Kidney epithelial cell (primary cell): ENCODE data around the gene COLEC11. TPM values are rescaled to one million over a fixed set of nuclear protein-coding genes. Genes with fewer than 3 reads are reported as not detected.

ENCODE experiments used
- DNase-seq: peaks from one replicate; pipeline ENCODE4 v3.0.0-alpha.2; 2010; ENCODE audit warnings: low read depth
- H3K27me3 ChIP-seq: 2 replicates; pipeline ENCODE4 v1.6.0; 2011; ENCODE audit warnings: low read length; ENCODE audit not compliant: control insufficient read depth, insufficient read depth
- H3K36me3 ChIP-seq: 2 replicates; pipeline ENCODE4 v1.5.1; 2011; ENCODE audit warnings: low read length; ENCODE audit not compliant: control insufficient read depth, insufficient read depth
- H3K4me3 ChIP-seq: 2 replicates; pipeline ENCODE4 v1.5.1; 2011; ENCODE audit warnings: low read depth, mild to moderate bottlenecking, control low read depth, low read length
- CTCF ChIP-seq: IDR thresholded peaks from 2 replicates; pipeline ENCODE4 v1.5.1; 2011; ENCODE audit warnings: mild to moderate bottlenecking, moderate library complexity, low read length, control low read depth, inconsistent platforms; ENCODE audit not compliant: insufficient read depth, poor library complexity, severe bottlenecking
- total RNA-seq: library from RNA; depleted of rRNA; stranded (reverse); fragments of >200 nt; gene quantifications from 2 replicates; pipeline ENCODE4 v1.2.3, GENCODE V29; 2015

Gene COLEC11
- total RNA-seq, 1 donor from 2014 or later: not detected

- Histone ChIP-seq H3K36me3 (no peaks in the 10 kb centered on the region), H3K27me3 (no peaks in the 10 kb centered on the region), H3K4me3 (no peak overlapping the region)
- TF ChIP-seq CTCF: no peak
- no peak for DNase-seq
These were observed 47.8 kb downstream of the COLEC11 start for GRCh38 chr2:3642521-3643215.

- H3K27me3 ChIP-seq: peaks cover 3% of the 10 kb centered on the region
- no peak overlapping the region for H3K4me3 ChIP-seq
- TF ChIP-seq CTCF: no peak
- DNase-seq: no peak
- no peaks in the 10 kb centered on the region for H3K36me3 ChIP-seq
These were observed 48.7 kb downstream of the COLEC11 start for GRCh38 chr2:3643371-3644245.

- Histone ChIP-seq H3K27me3 (peaks cover 3% of the 10 kb centered on the region), H3K4me3 (no peak overlapping the region), H3K36me3 (no peaks in the 10 kb centered on the region)
- no peak for TF ChIP-seq CTCF
- no peak for DNase-seq
These were observed 49.3 kb downstream of the COLEC11 start for GRCh38 chr2:3644246-3644525.

- Histone ChIP-seq H3K27me3 (peaks cover 3% of the 10 kb centered on the region), H3K36me3 (no peaks in the 10 kb centered on the region), H3K4me3 (no peak overlapping the region)
- no peak for TF ChIP-seq CTCF
- DNase-seq: no peak
These were observed 50.1 kb downstream of the COLEC11 start for GRCh38 chr2:3644891-3645605.

GRCh38 chr2:3645745-3646389, 51.0 kb downstream of the COLEC11 start:
- H3K27me3 ChIP-seq: peaks cover 5% of the 10 kb centered on the region
- H3K4me3 ChIP-seq: no peak overlapping the region
- DNase-seq: no peak
- no peak for TF ChIP-seq CTCF
- H3K36me3 ChIP-seq: no peaks in the 10 kb centered on the region
